ENCODE measurements around the gene ABHD11.
"Not testable (repeated sequence)": the region's sequence is repeated elsewhere in the genome, so short reads cannot be mapped to it uniquely, and the experiment has no call there.

ABHD11 gene

DNA sequence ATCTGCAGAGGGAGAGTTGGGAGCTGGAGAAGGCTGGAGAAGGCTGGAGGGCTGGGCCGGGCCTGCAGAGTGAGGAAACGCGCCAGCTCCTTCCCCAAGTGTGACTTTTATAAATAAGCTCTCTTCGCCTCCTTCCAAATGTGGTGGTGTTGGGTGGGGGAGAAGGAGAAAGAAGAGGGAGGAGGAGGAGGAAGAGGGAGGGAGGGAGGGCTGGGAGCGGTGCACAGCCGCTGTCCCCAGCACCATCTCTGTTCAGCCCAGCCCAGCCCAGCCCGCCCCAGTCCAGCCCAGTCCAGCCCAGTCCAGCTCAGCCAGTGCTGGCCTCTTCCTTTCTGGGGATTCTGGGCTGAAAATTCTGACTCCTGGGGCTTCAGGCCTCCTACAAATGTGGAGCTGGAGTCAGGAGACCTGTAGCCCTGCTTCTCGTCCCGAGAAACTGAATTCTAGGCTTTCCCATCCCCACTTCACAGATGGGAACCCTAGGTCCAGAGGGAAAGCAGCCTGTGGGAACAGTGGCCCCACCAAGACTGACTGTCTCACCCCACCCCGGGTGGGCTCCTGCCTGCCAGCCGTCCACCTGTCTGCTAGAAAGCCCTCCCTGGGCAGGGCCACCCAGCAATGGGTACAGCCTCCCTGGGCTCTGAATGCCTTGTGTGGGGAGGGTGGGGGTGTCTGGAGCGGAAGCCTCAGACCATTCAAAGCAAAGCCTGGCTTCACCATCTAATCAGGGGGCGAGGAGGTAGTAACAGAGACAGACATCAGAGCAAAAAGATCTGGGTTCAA is 21.4 kb downstream of the ABHD11 start:
- H3K9me3 ChIP-seq (ENCODE audit: insufficient read depth, low read length), result no peaks in the 10 kb centered on the region
- peaks cover 5% of the 10 kb centered on the region; the same call in 1 of the 2 replicates for H3K79me2 ChIP-seq (ENCODE audit: low read length)
- H3K4me2 ChIP-seq (ENCODE audit: low read length), result no peak overlapping the region
- no peak overlapping the region for H2AFZ ChIP-seq (ENCODE audit: low read depth, low read length)
- H3K4me1 ChIP-seq (ENCODE audit: low read length), result peaks cover 11% of the 10 kb centered on the region
- no peak overlapping the region for H3K27ac ChIP-seq (ENCODE audit: low read length)
- no peak overlapping the region for H3K9ac ChIP-seq (ENCODE audit: low read length)
- no peak overlapping the region for H3K4me3 ChIP-seq (ENCODE audit: low read length)
- TF ChIP-seq EZH2phosphoT487 (IDR thresholded peaks at IDR 0.05; ENCODE audit: low read depth), result no peak
- TF ChIP-seq, protein P1, sequence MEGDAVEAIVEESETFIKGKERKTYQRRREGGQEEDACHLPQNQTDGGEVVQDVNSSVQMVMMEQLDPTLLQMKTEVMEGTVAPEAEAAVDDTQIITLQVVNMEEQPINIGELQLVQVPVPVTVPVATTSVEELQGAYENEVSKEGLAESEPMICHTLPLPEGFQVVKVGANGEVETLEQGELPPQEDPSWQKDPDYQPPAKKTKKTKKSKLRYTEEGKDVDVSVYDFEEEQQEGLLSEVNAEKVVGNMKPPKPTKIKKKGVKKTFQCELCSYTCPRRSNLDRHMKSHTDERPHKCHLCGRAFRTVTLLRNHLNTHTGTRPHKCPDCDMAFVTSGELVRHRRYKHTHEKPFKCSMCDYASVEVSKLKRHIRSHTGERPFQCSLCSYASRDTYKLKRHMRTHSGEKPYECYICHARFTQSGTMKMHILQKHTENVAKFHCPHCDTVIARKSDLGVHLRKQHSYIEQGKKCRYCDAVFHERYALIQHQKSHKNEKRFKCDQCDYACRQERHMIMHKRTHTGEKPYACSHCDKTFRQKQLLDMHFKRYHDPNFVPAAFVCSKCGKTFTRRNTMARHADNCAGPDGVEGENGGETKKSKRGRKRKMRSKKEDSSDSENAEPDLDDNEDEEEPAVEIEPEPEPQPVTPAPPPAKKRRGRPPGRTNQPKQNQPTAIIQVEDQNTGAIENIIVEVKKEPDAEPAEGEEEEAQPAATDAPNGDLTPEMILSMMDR (IDR thresholded peaks at IDR 0.05; ENCODE audit: low read depth, low read length), result no peak
- no peaks in the 10 kb centered on the region for H3K36me3 ChIP-seq (replicated peaks; ENCODE audit: low read depth, low read length)
- peaks cover 6% of the 10 kb centered on the region; the same call in 1 of the 2 replicates for H4K20me1 ChIP-seq (ENCODE audit: insufficient read depth, low read length)
- 0 out of 2 replicates have a peak, but pooled peaks cover 3% of the 10 kb centered on the region for H3K27me3 ChIP-seq (ENCODE audit: low read depth, low read length)

DNA sequence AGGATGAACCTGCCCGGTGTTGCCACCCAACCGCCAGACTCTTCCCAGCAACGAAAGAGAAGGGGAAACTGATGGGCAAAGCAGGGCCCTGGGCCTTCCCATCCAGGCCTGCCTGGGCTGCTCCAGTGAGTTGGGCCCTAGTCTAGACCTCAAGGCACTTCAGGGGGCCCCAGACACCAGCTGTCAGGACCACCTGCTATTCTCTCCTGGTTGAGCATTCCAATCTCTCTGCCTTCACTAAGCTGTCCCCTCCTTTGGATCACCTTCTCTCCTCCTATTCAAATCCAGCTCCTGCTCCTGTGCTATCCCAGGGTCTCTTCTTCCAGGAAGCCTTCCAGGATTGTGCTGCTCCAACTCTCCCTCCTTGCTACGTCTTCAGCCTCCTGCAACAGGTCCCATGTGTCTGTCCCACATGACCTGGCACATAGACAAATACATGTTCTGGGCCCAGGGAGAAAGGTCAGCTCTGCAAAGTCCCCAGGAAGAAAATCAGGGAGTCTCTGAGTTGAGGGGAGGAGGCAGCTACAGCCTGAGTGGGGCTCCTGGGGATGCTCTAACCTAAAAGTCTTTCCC is 22.2 kb downstream of the ABHD11 start:
- peaks cover 6% of the 10 kb centered on the region; the same call in 1 of the 2 replicates for H4K20me1 ChIP-seq (ENCODE audit: insufficient read depth, low read length)
- H3K4me2 ChIP-seq (ENCODE audit: low read length), result no peak overlapping the region
- no peak overlapping the region for H3K4me3 ChIP-seq (ENCODE audit: low read length)

DNA sequence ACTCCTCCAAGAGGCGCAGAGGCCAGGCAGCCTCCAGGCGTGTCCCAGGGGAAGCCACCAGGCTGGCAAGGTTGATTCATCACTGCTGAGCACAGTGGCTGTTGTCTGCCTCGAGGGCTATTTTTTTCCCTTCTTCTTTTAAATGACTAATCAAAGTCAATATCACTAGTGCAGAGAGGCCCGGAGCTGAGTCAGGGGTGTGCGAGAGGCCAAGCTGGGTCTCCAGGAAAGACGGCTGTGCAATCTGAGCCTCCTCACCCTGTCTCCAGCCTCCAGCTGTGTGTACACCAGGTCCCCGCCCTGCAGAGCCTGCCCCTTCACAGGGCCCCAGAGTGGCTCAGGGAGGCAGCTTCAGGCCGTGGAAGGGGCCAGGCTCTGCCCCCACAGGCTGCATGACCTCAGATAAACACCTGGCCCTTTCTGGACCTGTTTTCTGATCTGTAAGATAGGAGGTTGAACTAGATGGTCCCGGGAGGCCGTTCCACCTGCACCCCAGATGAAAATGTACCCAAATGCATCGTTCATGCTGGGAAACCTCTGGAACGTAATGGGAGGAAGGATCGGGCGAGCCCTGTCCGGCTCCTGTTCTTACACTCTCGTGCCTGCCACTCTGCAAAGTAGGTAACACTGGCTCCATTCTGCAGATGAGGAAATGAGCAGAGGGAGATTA is 22.8 kb downstream of the ABHD11 start:
- H3K4me3 ChIP-seq (ENCODE audit: low read length), result no peak overlapping the region
- H3K36me3 ChIP-seq (replicated peaks; ENCODE audit: low read depth, low read length), result no peaks in the 10 kb centered on the region
- no peak overlapping the region for H2AFZ ChIP-seq (ENCODE audit: low read depth, low read length)
- H3K9me3 ChIP-seq (ENCODE audit: insufficient read depth, low read length), result no peaks in the 10 kb centered on the region
- H3K27me3 ChIP-seq (ENCODE audit: low read depth, low read length), result 0 out of 2 replicates have a peak, but pooled peaks cover 3% of the 10 kb centered on the region
- H4K20me1 ChIP-seq (ENCODE audit: insufficient read depth, low read length), result peaks cover 6% of the 10 kb centered on the region; the same call in 1 of the 2 replicates
- no peak overlapping the region for H3K27ac ChIP-seq (ENCODE audit: low read length)
- H3K4me1 ChIP-seq (ENCODE audit: low read length), result peaks cover 11% of the 10 kb centered on the region
- H3K4me2 ChIP-seq (ENCODE audit: low read length), result no peak overlapping the region
- H3K9ac ChIP-seq (ENCODE audit: low read length), result no peak overlapping the region
- TF ChIP-seq, protein P1 (IDR thresholded peaks at IDR 0.05; ENCODE audit: low read depth, low read length), result no peak
- TF ChIP-seq EZH2phosphoT487 (IDR thresholded peaks at IDR 0.05; ENCODE audit: low read depth), result no peak
- peaks cover 5% of the 10 kb centered on the region; the same call in 1 of the 2 replicates for H3K79me2 ChIP-seq (ENCODE audit: low read length)

More for the DNA sequence above, 22.2 kb downstream of the ABHD11 start:
- Histone ChIP-seq H3K9ac (ENCODE audit: low read length) (no peak overlapping the region), H3K9me3 (ENCODE audit: insufficient read depth, low read length) (no peaks in the 10 kb centered on the region), H3K27ac (ENCODE audit: low read length) (no peak overlapping the region), H3K27me3 (ENCODE audit: low read depth, low read length) (0 out of 2 replicates have a peak, but pooled peaks cover 3% of the 10 kb centered on the region), H3K4me1 (ENCODE audit: low read length) (peaks cover 11% of the 10 kb centered on the region), H3K36me3 (replicated peaks; ENCODE audit: low read depth, low read length) (no peaks in the 10 kb centered on the region), H3K79me2 (ENCODE audit: low read length) (peaks cover 5% of the 10 kb centered on the region; the same call in 1 of the 2 replicates), H2AFZ (ENCODE audit: low read depth, low read length) (no peak overlapping the region)
- TF ChIP-seq EZH2phosphoT487 (IDR thresholded peaks at IDR 0.05; ENCODE audit: low read depth), result no peak
- TF ChIP-seq, protein P1 (IDR thresholded peaks at IDR 0.05; ENCODE audit: low read depth, low read length), result no peak

DNA sequence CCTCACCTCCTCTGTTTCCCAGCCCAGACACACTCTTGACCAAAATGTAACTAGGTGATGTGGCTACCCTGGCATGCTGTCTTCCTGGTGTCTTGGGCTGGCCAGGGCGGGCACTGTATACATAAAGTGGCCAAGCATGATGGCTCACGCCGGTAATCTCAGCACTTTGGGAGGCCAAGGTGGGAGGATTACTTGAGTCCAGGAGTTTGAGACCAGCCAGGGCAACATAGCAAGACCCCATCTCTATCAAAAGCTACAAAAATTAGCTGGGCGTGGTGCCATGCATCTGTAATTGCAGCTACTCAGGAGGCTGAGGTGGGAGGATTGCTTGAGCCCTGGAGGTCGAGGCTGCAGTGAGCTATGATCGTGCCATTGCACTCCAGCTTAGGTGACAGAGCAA is 25.3 kb downstream of the ABHD11 start:
- not testable (repeated sequence) for H3K4me1 ChIP-seq (ENCODE audit: low read length); H3K27me3 ChIP-seq (ENCODE audit: low read depth, low read length); H3K79me2 ChIP-seq (ENCODE audit: low read length); H2AFZ ChIP-seq (ENCODE audit: low read depth, low read length); H3K4me2 ChIP-seq (ENCODE audit: low read length); H3K4me3 ChIP-seq (ENCODE audit: low read length); H4K20me1 ChIP-seq (ENCODE audit: insufficient read depth, low read length); H3K27ac ChIP-seq (ENCODE audit: low read length); H3K9ac ChIP-seq (ENCODE audit: low read length); H3K36me3 ChIP-seq (replicated peaks; ENCODE audit: low read depth, low read length); H3K9me3 ChIP-seq (ENCODE audit: insufficient read depth, low read length)
